Tibial nerve (tissue), 4 donors: Measurements from ENCODE around the gene RXRG. TPM values are rescaled to one million over a fixed set of nuclear protein-coding genes. Genes with fewer than 3 reads are reported as not detected.

Source experiments
- DNase-seq, 2 donors: peaks; one replicate each; pipeline ENCODE4 v3.0.0-alpha.2; 2019; ENCODE audit warnings: low spot score in 2 of 2
- H3K27ac ChIP-seq, 4 donors: fragments of 200-600 bp; sonication (generic) in 3 of 4; one replicate each; pipeline ENCODE4 v1.5.1; 2017 to 2019; ENCODE audit warnings: mild to moderate bottlenecking in 1 of 4
- H3K27me3 ChIP-seq, 2 donors: fragments of 200-600 bp; sonication (generic) in 1 of 2; one replicate each; pipeline versions ENCODE4 v1.5.1 to v1.6.0; 2017 to 2019
- H3K36me3 ChIP-seq, 3 donors: fragments of 200-600 bp; sonication (generic); one replicate each; pipeline ENCODE4 v1.5.1; 2018 to 2019
- H3K4me1 ChIP-seq, 4 donors: fragments of 200-600 bp; sonication (generic) in 3 of 4; one replicate each; pipeline ENCODE4 v1.5.1; 2017 to 2019
- H3K4me3 ChIP-seq, 4 donors: fragments of 200-600 bp; sonication (generic) in 3 of 4; one replicate each; pipeline ENCODE4 v1.5.1; 2017 to 2019; ENCODE audit warnings: mild to moderate bottlenecking in 1 of 4, moderate library complexity in 1 of 4
- H3K9me3 ChIP-seq, 4 donors: fragments of 200-600 bp; sonication (generic) in 3 of 4; one replicate each; pipeline ENCODE4 v1.5.1; 2017 to 2019
- EP300 ChIP-seq, 2 donors: sonication (generic); formaldehyde crosslinking; IDR thresholded peaks; one replicate each; pipeline ENCODE4 v1.6.1; 2017; ENCODE audit warnings: antibody characterized with exemption in 2 of 2, mild to moderate bottlenecking in 1 of 2
- POLR2A ChIP-seq, 2 donors: fragments of 450-650 bp; IDR thresholded peaks; one replicate each; pipeline ENCODE4 v1.6.1; 2017; ENCODE audit warnings: antibody characterized with exemption in 2 of 2, mild to moderate bottlenecking in 2 of 2, moderate library complexity in 2 of 2
- WGBS, 2 donors: methylation state at CpG; one replicate each; pipeline ENCODE4 v1.1.5; 2018; 5-methylcytosine and 5-hydroxymethylcytosine counted together
- total RNA-seq, 4 donors: library from RNA; depleted of rRNA; stranded (reverse); fragments of >200 nt; gene quantifications; one replicate each; pipeline ENCODE4 v1.1.0, GENCODE V29; 2016
- TF ChIP-seq, protein P1 (sequence below), 5 experiments: fragments of 200-600 bp in 3 of 5; fragments of 450-650 bp in 2 of 5; sonication (generic) in 3 of 5; IDR thresholded peaks; one replicate each; pipeline ENCODE4 v1.5.1; 2016 to 2019; ENCODE audit warnings: antibody characterized with exemption in 5 of 5, mild to moderate bottlenecking in 3 of 5, moderate library complexity in 2 of 5

The RXRG gene
- total RNA-seq, 4 donors from 2014 or later, result 3.3 to 13.8 (median 7.3) TPM

DNA sequence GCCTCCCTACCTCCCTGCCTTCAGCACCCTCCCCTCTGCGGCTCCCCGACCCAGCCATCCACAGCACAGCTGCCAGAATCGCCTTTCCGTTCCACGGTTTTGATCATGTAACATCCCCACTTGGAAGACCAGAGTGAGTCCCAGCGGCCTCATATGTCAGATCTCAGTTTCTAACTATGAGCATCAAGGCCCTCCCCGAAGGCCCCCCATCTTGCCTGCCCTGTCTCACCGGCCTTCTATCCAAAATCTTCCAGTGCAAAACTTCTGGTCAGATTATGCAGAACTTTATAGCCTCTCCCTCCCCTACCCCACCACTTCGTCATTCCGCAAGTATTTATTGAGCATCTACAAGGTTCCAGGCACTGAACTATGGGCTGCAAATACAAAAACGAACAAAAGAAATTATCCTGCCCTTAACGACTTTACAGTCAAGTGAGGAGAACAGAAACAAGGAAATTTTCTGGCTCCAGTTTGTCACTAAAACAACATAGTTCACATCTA is 68.1 kb downstream of the RXRG start:
- WGBS, 2 donors, result 18 to 20% methylated on average over 12 of the region's 12 CpGs
- H3K27me3 ChIP-seq, result no peaks in the 10 kb centered on the region
- TF ChIP-seq EP300 (IDR thresholded peaks at IDR 0.05), result no peak
- TF ChIP-seq, protein P1, sequence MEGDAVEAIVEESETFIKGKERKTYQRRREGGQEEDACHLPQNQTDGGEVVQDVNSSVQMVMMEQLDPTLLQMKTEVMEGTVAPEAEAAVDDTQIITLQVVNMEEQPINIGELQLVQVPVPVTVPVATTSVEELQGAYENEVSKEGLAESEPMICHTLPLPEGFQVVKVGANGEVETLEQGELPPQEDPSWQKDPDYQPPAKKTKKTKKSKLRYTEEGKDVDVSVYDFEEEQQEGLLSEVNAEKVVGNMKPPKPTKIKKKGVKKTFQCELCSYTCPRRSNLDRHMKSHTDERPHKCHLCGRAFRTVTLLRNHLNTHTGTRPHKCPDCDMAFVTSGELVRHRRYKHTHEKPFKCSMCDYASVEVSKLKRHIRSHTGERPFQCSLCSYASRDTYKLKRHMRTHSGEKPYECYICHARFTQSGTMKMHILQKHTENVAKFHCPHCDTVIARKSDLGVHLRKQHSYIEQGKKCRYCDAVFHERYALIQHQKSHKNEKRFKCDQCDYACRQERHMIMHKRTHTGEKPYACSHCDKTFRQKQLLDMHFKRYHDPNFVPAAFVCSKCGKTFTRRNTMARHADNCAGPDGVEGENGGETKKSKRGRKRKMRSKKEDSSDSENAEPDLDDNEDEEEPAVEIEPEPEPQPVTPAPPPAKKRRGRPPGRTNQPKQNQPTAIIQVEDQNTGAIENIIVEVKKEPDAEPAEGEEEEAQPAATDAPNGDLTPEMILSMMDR (IDR thresholded peaks at IDR 0.05), result no peak
- TF ChIP-seq POLR2A (IDR thresholded peaks at IDR 0.05), result no peak

DNA sequence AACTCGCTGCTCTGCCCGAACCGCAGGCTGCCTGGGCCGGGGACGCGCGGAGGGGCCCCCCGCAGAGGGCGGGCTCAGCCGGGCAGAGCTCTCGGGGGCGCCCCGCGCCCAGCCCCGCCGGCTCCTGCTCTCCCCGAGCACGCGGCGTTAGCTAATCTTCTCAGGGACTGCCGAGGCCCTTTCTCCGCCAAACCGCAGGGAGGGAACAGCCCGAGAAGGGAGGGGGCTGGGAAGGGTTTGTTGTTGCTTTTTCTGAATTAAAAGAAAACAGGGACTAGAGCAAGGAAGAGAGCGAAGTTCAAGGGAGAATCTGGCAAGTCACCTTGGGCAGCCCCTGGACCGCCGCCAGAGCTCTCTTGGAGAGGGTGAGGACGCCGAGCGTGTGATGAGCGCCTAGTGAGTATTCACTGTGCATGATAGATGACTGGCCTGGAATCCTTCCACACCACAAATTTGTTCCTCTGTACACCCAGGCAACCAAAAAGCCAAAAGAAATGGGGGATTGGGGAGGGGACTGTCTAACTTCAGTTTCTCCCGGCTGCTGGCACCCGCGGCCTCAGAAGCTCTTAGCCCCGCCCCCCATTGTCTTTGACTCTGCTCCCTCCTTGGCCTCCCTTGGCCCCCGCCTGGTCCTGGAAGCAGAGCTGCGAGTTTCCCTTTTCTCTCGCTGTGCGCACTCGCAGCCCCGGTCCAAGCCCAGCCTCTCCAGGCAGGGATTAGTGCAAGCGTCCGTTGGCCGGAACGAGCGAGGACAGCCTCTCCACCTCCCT is 68.7 kb downstream of the RXRG start:
- 1 to 2% methylated on average over 39 to 44 of the region's 46 CpGs for WGBS, 2 donors
- peak overlapping the region; percentile 65 to 92 (median 72) for H3K27ac ChIP-seq
- no peaks in the 10 kb centered on the region for H3K36me3 ChIP-seq
- H3K4me3 ChIP-seq, result peak overlapping the region; percentile 20 to 54 (median 26)
- TF ChIP-seq, protein P1 (IDR thresholded peaks at IDR 0.05), result peak in 1 of 5 experiments; percentile 25
- peak in 1 of 2 donors; percentile 70 for TF ChIP-seq EP300 (IDR thresholded peaks at IDR 0.05)
- TF ChIP-seq POLR2A (IDR thresholded peaks at IDR 0.05), result no peak
- H3K9me3 ChIP-seq, result no peaks in the 10 kb centered on the region
- H3K4me1 ChIP-seq, result peaks cover 0 to 33% (median 5%) of the 10 kb centered on the region in 4 donors
- peak; percentile 80 to 89 for DNase-seq
- no peaks in the 10 kb centered on the region for H3K27me3 ChIP-seq

More for the DNA sequence above, 68.1 kb downstream of the RXRG start:
- H3K9me3 ChIP-seq, result no peaks in the 10 kb centered on the region
- peaks cover 0 to 28% (median 2%) of the 10 kb centered on the region in 4 donors for H3K4me1 ChIP-seq
- H3K27ac ChIP-seq, result peak overlapping the region in 3 of 4 donors; percentile 65 to 92 (median 76)
- H3K36me3 ChIP-seq, result no peaks in the 10 kb centered on the region
- peak overlapping the region; percentile 20 to 54 (median 26) for H3K4me3 ChIP-seq
- DNase-seq, result no peak

DNA sequence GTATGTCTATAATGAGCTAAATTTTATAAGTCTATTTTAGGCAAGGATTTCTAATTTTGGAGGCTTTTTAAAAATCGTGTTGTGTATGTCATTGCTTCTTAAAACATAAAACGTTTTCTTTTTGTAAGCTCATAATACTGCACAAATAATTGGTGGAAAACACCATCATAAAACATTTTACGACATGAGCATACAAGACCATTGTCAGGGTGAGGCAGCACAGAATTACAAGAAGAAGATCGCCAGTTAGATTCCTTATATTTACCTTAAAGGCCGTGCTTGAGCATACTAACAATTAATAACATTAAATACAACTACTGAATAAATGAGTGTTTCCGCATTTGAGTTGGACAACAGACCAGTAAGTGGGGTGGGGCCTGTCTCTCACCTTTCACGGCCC is 69.3 kb downstream of the RXRG start:
- H3K27me3 ChIP-seq, result no peaks in the 10 kb centered on the region
- no peak for DNase-seq
- H3K4me1 ChIP-seq, result peaks cover 0 to 35% (median 5%) of the 10 kb centered on the region in 4 donors
- WGBS, 2 donors, result 26 to 33% methylated on average over 7 of the region's 7 CpGs
- peak overlapping the region; percentile 65 to 92 (median 72) for H3K27ac ChIP-seq
- H3K9me3 ChIP-seq, result no peaks in the 10 kb centered on the region
- TF ChIP-seq POLR2A (IDR thresholded peaks at IDR 0.05), result no peak
- TF ChIP-seq, protein P1 (IDR thresholded peaks at IDR 0.05), result no peak
- no peak for TF ChIP-seq EP300 (IDR thresholded peaks at IDR 0.05)
- H3K36me3 ChIP-seq, result no peaks in the 10 kb centered on the region
- peak overlapping the region in 3 of 4 donors; percentile 20 to 54 (median 26) for H3K4me3 ChIP-seq

DNA sequence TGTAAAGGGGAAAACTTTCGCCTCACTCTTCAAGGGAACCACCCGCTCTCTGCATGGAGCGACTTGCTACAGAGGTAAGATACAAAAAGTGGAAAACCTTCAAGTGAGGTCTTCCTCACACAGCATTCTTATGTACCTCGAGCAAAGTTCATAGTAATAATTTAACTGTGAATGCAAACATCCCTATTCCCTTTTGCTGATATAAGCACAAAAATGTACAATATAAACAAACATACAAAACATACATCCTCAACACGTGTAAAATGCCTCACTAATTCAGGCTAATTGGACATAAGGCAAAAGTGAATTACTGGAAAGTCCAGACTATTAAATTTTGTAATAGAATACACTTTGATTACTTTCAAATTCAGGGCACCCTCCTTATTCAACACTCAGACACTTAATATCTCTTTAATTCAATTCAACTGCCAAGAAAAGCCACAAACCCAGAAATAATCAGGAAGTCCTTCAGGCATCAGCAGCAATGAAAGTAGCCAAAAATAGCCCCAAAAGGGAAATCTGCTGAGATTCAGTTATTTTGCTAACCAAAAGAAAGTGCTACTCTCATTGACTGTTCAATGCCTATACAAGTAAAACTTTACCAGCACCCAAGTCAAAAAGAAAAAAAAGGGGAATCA is 73.2 kb downstream of the RXRG start:
- DNase-seq, result no peak
- H3K36me3 ChIP-seq, result no peaks in the 10 kb centered on the region
- H3K27ac ChIP-seq, result no peak overlapping the region
- WGBS, 2 donors, result 43 to 54% methylated on average over 5 of the region's 5 CpGs
- no peaks in the 10 kb centered on the region for H3K9me3 ChIP-seq
- H3K4me3 ChIP-seq, result no peak overlapping the region
- TF ChIP-seq, protein P1 (IDR thresholded peaks at IDR 0.05), result no peak
- TF ChIP-seq EP300 (IDR thresholded peaks at IDR 0.05) (no peak), POLR2A (IDR thresholded peaks at IDR 0.05) (no peak)
- peaks cover 0 to 35% (median 4%) of the 10 kb centered on the region in 4 donors for H3K4me1 ChIP-seq
- peaks cover 0 to 1% of the 10 kb centered on the region in 2 donors for H3K27me3 ChIP-seq
